GM19395 (cell line): ENCODE results near the gene ZNF718.
A peak's percentile ranks its signal among the peaks of the same experiment; 100 is the strongest.
"Not testable (repeated sequence)": the region's sequence is repeated elsewhere in the genome, so short reads cannot be mapped to it uniquely, and the experiment has no call there.

ENCODE experiments used
- ATAC-seq: cut with Tn5 transposase; IDR thresholded peaks from one replicate; pipeline ENCODE4 v1.9.1; 2021; ENCODE audit warnings: mild to moderate bottlenecking, moderate library complexity; ENCODE audit not compliant: unreplicated experiment

Gene ZNF718

GRCh38 chr4:124275-125081 is at the start of gene ZNF718:
Gene ZNF718, plus strand, starts transcription at chr4:124501. Its CDS starts 170 bp downstream, at chr4:124671.
- ATAC-seq = peak; percentile 97

- ATAC-seq = no peak
These were observed 38.4 kb upstream of the ZNF718 start for GRCh38 chr4:85951-86350.

GRCh38 chr4:86559-87324 is 37.6 kb upstream of the ZNF718 start:
- not testable (repeated sequence) for ATAC-seq

GRCh38 chr4:98386-98785 is 25.9 kb upstream of the ZNF718 start:
- no peak for ATAC-seq

GRCh38 chr4:99863-100262 is 24.4 kb upstream of the ZNF718 start:
- ATAC-seq = no peak

GRCh38 chr4:107083-107443 is 17.2 kb upstream of the ZNF718 start:
- no peak for ATAC-seq

GRCh38 chr4:107444-108429 is 16.6 kb upstream of the ZNF718 start:
- ATAC-seq = no peak

- ATAC-seq = no peak
These were observed 11.5 kb upstream of the ZNF718 start for GRCh38 chr4:112771-113170.

- ATAC-seq = no peak
These were observed 10.6 kb upstream of the ZNF718 start for GRCh38 chr4:113732-114131.

- no peak for ATAC-seq
These were observed 10.2 kb upstream of the ZNF718 start for GRCh38 chr4:114149-114548.

- no peak for ATAC-seq
These were observed 7.8 kb upstream of the ZNF718 start for GRCh38 chr4:116499-116898.

- no peak for ATAC-seq
These were observed 3.7 kb upstream of the ZNF718 start for GRCh38 chr4:120616-121015.

GRCh38 chr4:121408-122084 is 2.8 kb upstream of the ZNF718 start:
- ATAC-seq = no peak

GRCh38 chr4:123922-124274 is 403 bp upstream of the ZNF718 start:
- ATAC-seq = not testable (repeated sequence)

GRCh38 chr4:125091-125771 is 930 bp downstream of the ZNF718 start:
- peak; percentile 32 for ATAC-seq

- ATAC-seq = no peak
These were observed 1.5 kb downstream of the ZNF718 start for GRCh38 chr4:125833-126232.

- no peak for ATAC-seq
These were observed 8.2 kb downstream of the ZNF718 start for GRCh38 chr4:132483-132882.

GRCh38 chr4:138935-139334 is 14.6 kb downstream of the ZNF718 start:
- ATAC-seq = no peak

GRCh38 chr4:139691-140090 is 15.4 kb downstream of the ZNF718 start:
- no peak for ATAC-seq

GRCh38 chr4:146621-147020 is 22.3 kb downstream of the ZNF718 start:
- no peak for ATAC-seq
